HepG2 (cell line): ENCODE data around the gene OTUB2. TPM values are rescaled to one million over a fixed set of nuclear protein-coding genes. Genes with fewer than 3 reads are reported as not detected.

ENCODE experiments used
- BHLHE40 ChIP-seq: IDR thresholded peaks from 2 replicates; pipeline ENCODE4 v1.6.1; 2011; ENCODE audit warnings: low read length, improper control_type of control experiment
- CHD2 ChIP-seq: IDR thresholded peaks from 2 replicates; pipeline ENCODE4 v1.6.1; 2011; ENCODE audit warnings: low read depth, low read length, improper control_type of control experiment
- EHMT2 ChIP-seq: fragments of 200-600 bp; sonication (generic); IDR thresholded peaks from 2 replicates; pipeline ENCODE4 v1.7.0; 2017; ENCODE audit warnings: antibody characterized with exemption, low read depth, low read length, borderline replicate concordance
- FIP1L1 ChIP-seq: fragments of 200-400 bp; formaldehyde crosslinking; IDR thresholded peaks from 2 replicates; pipeline ENCODE4 v1.6.1; 2018; ENCODE audit warnings: low read depth, mild to moderate bottlenecking, low read length, moderate library complexity, borderline replicate concordance; ENCODE audit not compliant: insufficient read depth
- MBD4 ChIP-seq: IDR thresholded peaks from 2 replicates; pipeline ENCODE4 v1.6.1; 2012; ENCODE audit warnings: low read length, inconsistent platforms, borderline replicate concordance
- MEF2D ChIP-seq: sonication (generic); formaldehyde crosslinking; IDR thresholded peaks from 2 replicates; pipeline ENCODE4 v1.5.1; 2020; ENCODE audit warnings: mild to moderate bottlenecking, missing genetic modification reagents
- PRPF4 ChIP-seq: fragments of 200-400 bp; formaldehyde crosslinking; IDR thresholded peaks from 2 replicates; pipeline ENCODE4 v1.6.1; 2016; ENCODE audit warnings: low read length, low read depth; ENCODE audit not compliant: poor library complexity, severe bottlenecking
- RELA ChIP-seq: sonication (generic); formaldehyde crosslinking; IDR thresholded peaks from 2 replicates; pipeline ENCODE4 v1.4.0; 2020; ENCODE audit warnings: missing genetic modification reagents
- RFX1 ChIP-seq: fragments of 450-650 bp; IDR thresholded peaks from 2 replicates; pipeline ENCODE4 v1.6.1; 2017
- SMC3 ChIP-seq: IDR thresholded peaks from 2 replicates; pipeline ENCODE4 v1.6.1; 2011; ENCODE audit warnings: low read length, improper control_type of control experiment
- TIGD3 ChIP-seq: sonication (generic); formaldehyde crosslinking; IDR thresholded peaks from 2 replicates; pipeline ENCODE4 v1.5.1; 2020; ENCODE audit warnings: mild to moderate bottlenecking, missing genetic modification reagents, borderline replicate concordance
- ZFAT ChIP-seq: sonication (generic); formaldehyde crosslinking; conservative IDR thresholded peaks from 2 replicates; pipeline ENCODE4 v1.8.1; 2023; ENCODE audit warnings: missing genetic modification reagents, inconsistent platforms
- ZNF430 ChIP-seq: sonication (generic); formaldehyde crosslinking; IDR thresholded peaks from 2 replicates; pipeline ENCODE4 v1.9.0; 2021; ENCODE audit warnings: mild to moderate bottlenecking, missing genetic modification reagents
- ZNF510 ChIP-seq: sonication (generic); formaldehyde crosslinking; IDR thresholded peaks from 2 replicates; pipeline ENCODE4 v1.4.0; 2020; ENCODE audit warnings: low read depth, mild to moderate bottlenecking, missing genetic modification reagents
- ZNF513 ChIP-seq: sonication (generic); formaldehyde crosslinking; conservative IDR thresholded peaks from 2 replicates; pipeline ENCODE4 v1.5.0; 2020; ENCODE audit warnings: missing genetic modification reagents
- ZNF605 ChIP-seq: sonication (generic); formaldehyde crosslinking; IDR thresholded peaks from 2 replicates; pipeline ENCODE4 v1.8.0; 2022; ENCODE audit warnings: mild to moderate bottlenecking, missing genetic modification reagents
- ZNF619 ChIP-seq: sonication (generic); formaldehyde crosslinking; IDR thresholded peaks from 2 replicates; pipeline ENCODE4 v1.4.0; 2020; ENCODE audit warnings: mild to moderate bottlenecking, missing genetic modification reagents
- ZNF781 ChIP-seq: sonication (generic); formaldehyde crosslinking; IDR thresholded peaks from 2 replicates; pipeline ENCODE4 v1.5.1; 2020; ENCODE audit warnings: borderline replicate concordance, mild to moderate bottlenecking, missing genetic modification reagents; ENCODE audit errors: not compliant biosample characterization
- polyA plus RNA-seq, 8 experiments: library from polyadenylated mRNA; depleted of rRNA in 3 of 8; stranded (reverse) in 7 of 8; unstranded in 1 of 8; fragments of >200 nt; fragmentation: Illumina TruSeq in 4 of 8; extraction: Trizol in 4 of 8; gene quantifications; 2 replicates each; pipeline versions ENCODE4 v1.2.1 to v1.2.3, GENCODE V29; 2011 to 2016; ENCODE audit warnings: low read depth in 4 of 8, missing spikeins in 1 of 8, mixed read lengths in 1 of 8; ENCODE audit not compliant: insufficient read depth in 1 of 8
- total RNA-seq, 5 experiments: library from RNA; depleted of rRNA; stranded (reverse); fragments of >200 nt; fragmentation: Illumina TruSeq; extraction: Trizol; gene quantifications; 2 replicates each; pipeline ENCODE4 v1.2.3, GENCODE V29; 2016; ENCODE audit warnings: low read depth in 1 of 5
- TF ChIP-seq, protein P1 (sequence below): sonication (generic); formaldehyde crosslinking; IDR thresholded peaks from 2 replicates; pipeline ENCODE4 v1.4.0; 2020; ENCODE audit warnings: mild to moderate bottlenecking, low read depth, missing genetic modification reagents
- TF ChIP-seq, protein P2 (sequence below): sonication (generic); formaldehyde crosslinking; IDR thresholded peaks from 2 replicates; pipeline ENCODE4 v1.4.0; 2020; ENCODE audit warnings: missing genetic modification reagents

OTUB2 gene
- total and polyA plus RNA-seq, 2 of the 13 experiments (the other 11 are each of a cell fraction or from before 2014, with no cell fraction given): 2.2 to 2.4 TPM

DNA sequence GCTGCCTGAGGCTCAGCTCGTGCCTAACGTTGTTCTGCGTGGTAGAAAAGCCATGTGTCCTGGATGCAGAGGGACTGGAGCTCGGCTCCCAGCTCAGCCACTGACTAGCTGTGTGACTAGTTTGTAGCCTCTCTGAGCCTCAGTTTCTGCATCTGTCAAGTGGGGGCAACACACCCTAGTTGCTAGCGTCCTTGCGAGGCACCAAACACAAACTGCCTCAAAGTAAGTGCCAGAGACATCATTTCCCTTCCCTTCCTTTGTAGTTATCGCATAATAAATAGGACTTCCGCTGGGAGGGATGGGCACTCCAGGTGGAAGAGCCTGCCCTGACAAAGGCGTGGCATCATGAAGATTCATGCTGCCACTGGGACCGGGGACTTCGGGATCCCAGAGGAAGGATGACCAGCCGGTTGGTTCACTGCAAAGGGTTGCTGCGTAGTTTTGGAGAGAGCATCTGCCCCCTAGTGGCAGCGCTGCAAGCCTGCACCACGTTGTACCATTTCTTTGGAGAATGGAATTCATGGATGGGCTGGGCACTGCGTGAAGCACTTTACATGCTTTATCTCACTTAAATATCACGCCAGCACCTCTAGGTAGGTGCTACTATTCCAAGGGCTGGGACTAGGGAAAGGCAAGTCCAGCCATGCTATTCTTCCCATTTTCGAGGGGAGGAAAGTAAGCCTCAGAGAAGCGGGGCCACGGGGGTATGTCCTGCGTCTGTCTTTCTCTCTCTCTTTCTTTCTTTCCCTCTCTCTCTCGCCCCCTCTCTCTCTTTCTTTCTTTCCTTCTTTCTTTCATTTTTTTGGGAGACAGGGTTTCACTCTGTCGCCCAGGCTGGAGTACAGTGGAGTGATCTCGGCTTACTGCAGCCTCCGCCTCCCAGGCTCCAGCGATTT is 24.4 kb upstream of the OTUB2 start (continued):
- TF ChIP-seq ZNF513 (no peak), MBD4 (no peak), ZNF619 (CRISPR knock-in tag) (no peak), MEF2D (CRISPR knock-in tag) (no peak), TIGD3 (CRISPR knock-in tag) (no peak), PRPF4 (no peak), FIP1L1 (no peak), RFX1 (no peak), ZNF781 (CRISPR knock-in tag) (no peak), SMC3 (peak; percentile 95), BHLHE40 (no peak), CHD2 (no peak), ZNF605 (no peak), RELA (CRISPR knock-in tag) (no peak), ZNF510 (no peak), ZFAT (CRISPR knock-in tag) (no peak), ZNF430 (CRISPR knock-in tag) (no peak), EHMT2 (no peak)
- TF ChIP-seq, protein P1, sequence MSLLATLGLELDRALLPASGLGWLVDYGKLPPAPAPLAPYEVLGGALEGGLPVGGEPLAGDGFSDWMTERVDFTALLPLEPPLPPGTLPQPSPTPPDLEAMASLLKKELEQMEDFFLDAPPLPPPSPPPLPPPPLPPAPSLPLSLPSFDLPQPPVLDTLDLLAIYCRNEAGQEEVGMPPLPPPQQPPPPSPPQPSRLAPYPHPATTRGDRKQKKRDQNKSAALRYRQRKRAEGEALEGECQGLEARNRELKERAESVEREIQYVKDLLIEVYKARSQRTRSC (CRISPR knock-in tag): no peak
- TF ChIP-seq, protein P2, sequence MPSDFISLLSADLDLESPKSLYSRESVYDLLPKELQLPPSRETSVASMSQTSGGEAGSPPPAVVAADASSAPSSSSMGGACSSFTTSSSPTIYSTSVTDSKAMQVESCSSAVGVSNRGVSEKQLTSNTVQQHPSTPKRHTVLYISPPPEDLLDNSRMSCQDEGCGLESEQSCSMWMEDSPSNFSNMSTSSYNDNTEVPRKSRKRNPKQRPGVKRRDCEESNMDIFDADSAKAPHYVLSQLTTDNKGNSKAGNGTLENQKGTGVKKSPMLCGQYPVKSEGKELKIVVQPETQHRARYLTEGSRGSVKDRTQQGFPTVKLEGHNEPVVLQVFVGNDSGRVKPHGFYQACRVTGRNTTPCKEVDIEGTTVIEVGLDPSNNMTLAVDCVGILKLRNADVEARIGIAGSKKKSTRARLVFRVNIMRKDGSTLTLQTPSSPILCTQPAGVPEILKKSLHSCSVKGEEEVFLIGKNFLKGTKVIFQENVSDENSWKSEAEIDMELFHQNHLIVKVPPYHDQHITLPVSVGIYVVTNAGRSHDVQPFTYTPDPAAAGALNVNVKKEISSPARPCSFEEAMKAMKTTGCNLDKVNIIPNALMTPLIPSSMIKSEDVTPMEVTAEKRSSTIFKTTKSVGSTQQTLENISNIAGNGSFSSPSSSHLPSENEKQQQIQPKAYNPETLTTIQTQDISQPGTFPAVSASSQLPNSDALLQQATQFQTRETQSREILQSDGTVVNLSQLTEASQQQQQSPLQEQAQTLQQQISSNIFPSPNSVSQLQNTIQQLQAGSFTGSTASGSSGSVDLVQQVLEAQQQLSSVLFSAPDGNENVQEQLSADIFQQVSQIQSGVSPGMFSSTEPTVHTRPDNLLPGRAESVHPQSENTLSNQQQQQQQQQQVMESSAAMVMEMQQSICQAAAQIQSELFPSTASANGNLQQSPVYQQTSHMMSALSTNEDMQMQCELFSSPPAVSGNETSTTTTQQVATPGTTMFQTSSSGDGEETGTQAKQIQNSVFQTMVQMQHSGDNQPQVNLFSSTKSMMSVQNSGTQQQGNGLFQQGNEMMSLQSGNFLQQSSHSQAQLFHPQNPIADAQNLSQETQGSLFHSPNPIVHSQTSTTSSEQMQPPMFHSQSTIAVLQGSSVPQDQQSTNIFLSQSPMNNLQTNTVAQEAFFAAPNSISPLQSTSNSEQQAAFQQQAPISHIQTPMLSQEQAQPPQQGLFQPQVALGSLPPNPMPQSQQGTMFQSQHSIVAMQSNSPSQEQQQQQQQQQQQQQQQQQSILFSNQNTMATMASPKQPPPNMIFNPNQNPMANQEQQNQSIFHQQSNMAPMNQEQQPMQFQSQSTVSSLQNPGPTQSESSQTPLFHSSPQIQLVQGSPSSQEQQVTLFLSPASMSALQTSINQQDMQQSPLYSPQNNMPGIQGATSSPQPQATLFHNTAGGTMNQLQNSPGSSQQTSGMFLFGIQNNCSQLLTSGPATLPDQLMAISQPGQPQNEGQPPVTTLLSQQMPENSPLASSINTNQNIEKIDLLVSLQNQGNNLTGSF (CRISPR knock-in tag): no peak
